ENCODE data around the gene PROK1. TPM values are rescaled to one million over a fixed set of nuclear protein-coding genes. Genes with fewer than 3 reads are reported as not detected.

PROK1 gene
- total RNA-seq, 6 donors from 2014 or later: 0.33 TPM; not detected in 5

- no peak overlapping the region for H3K27ac ChIP-seq
- no peaks in the 10 kb centered on the region for H3K36me3 ChIP-seq
- H3K4me1 ChIP-seq: no peaks in the 10 kb centered on the region
- no peak for DNase-seq
- no peak overlapping the region for H3K4me3 ChIP-seq
- no peak for ATAC-seq (ENCODE audit: low FRiP score in 2 of 2)
- no peaks in the 10 kb centered on the region for H3K27me3 ChIP-seq
- 67 to 73% methylated on average over 6 of the region's 6 CpGs for WGBS, 2 donors
- H3K9me3 ChIP-seq: no peaks in the 10 kb centered on the region
- TF ChIP-seq CTCF (IDR thresholded peaks at IDR 0.05) (no peak), POLR2A (IDR thresholded peaks at IDR 0.05) (no peak), POLR2AphosphoS5 (IDR thresholded peaks at IDR 0.05) (no peak), EP300 (IDR thresholded peaks at IDR 0.05) (no peak)
These were observed 47.3 kb downstream of the PROK1 start for GRCh38 chr1:110498270-110498669.

GRCh38 chr1:110501488-110502132 is 50.7 kb downstream of the PROK1 start:
- TF ChIP-seq CTCF (IDR thresholded peaks at IDR 0.05) (no peak), EP300 (IDR thresholded peaks at IDR 0.05) (no peak), POLR2A (IDR thresholded peaks at IDR 0.05) (no peak), POLR2AphosphoS5 (IDR thresholded peaks at IDR 0.05) (no peak)
- H3K4me3 ChIP-seq: no peak overlapping the region

GRCh38 chr1:110502402-110503151 is 51.6 kb downstream of the PROK1 start:
- no peak overlapping the region for H3K27ac ChIP-seq
- H3K4me1 ChIP-seq: no peaks in the 10 kb centered on the region
- no peak overlapping the region for H3K4me3 ChIP-seq
- TF ChIP-seq POLR2A (IDR thresholded peaks at IDR 0.05) (no peak), CTCF (IDR thresholded peaks at IDR 0.05) (no peak), POLR2AphosphoS5 (IDR thresholded peaks at IDR 0.05) (no peak), EP300 (IDR thresholded peaks at IDR 0.05) (no peak)
- H3K9me3 ChIP-seq: no peaks in the 10 kb centered on the region
- H3K27me3 ChIP-seq: no peaks in the 10 kb centered on the region
- no peak for DNase-seq
- ATAC-seq (ENCODE audit: low FRiP score in 2 of 2): peak in 1 of 2 donors; percentile 81
- no peaks in the 10 kb centered on the region for H3K36me3 ChIP-seq
- 68 to 74% methylated on average over 6 to 8 of the region's 8 CpGs for WGBS, 2 donors

More at GRCh38 chr1:110501488-110502132, 50.7 kb downstream of the PROK1 start:
- Histone ChIP-seq H3K4me1 (no peaks in the 10 kb centered on the region), H3K27me3 (no peaks in the 10 kb centered on the region), H3K9me3 (no peaks in the 10 kb centered on the region), H3K36me3 (no peaks in the 10 kb centered on the region), H3K27ac (no peak overlapping the region)
- WGBS, 2 donors: 78 to 81% methylated on average over 6 of the region's 6 CpGs
- DNase-seq: no peak
- ATAC-seq (ENCODE audit: low FRiP score in 2 of 2): no peak

GRCh38 chr1:110503471-110503870 is 52.5 kb downstream of the PROK1 start:
- no peak overlapping the region for H3K27ac ChIP-seq
- H3K4me3 ChIP-seq: no peak overlapping the region
- H3K27me3 ChIP-seq: no peaks in the 10 kb centered on the region
- no peak for ATAC-seq (ENCODE audit: low FRiP score in 2 of 2)
- WGBS, 2 donors: 79 to 86% methylated on average over 5 of the region's 5 CpGs
- peaks cover 0 to 7% (median 0%) of the 10 kb centered on the region in 4 donors for H3K4me1 ChIP-seq
- no peak for DNase-seq
- no peaks in the 10 kb centered on the region for H3K9me3 ChIP-seq
- no peak for TF ChIP-seq CTCF (IDR thresholded peaks at IDR 0.05)
- no peak for TF ChIP-seq POLR2AphosphoS5 (IDR thresholded peaks at IDR 0.05)
- no peak for TF ChIP-seq EP300 (IDR thresholded peaks at IDR 0.05)
- TF ChIP-seq POLR2A (IDR thresholded peaks at IDR 0.05): no peak
- no peaks in the 10 kb centered on the region for H3K36me3 ChIP-seq
